ENCODE results near the gene RPS6KA2.

DNA sequence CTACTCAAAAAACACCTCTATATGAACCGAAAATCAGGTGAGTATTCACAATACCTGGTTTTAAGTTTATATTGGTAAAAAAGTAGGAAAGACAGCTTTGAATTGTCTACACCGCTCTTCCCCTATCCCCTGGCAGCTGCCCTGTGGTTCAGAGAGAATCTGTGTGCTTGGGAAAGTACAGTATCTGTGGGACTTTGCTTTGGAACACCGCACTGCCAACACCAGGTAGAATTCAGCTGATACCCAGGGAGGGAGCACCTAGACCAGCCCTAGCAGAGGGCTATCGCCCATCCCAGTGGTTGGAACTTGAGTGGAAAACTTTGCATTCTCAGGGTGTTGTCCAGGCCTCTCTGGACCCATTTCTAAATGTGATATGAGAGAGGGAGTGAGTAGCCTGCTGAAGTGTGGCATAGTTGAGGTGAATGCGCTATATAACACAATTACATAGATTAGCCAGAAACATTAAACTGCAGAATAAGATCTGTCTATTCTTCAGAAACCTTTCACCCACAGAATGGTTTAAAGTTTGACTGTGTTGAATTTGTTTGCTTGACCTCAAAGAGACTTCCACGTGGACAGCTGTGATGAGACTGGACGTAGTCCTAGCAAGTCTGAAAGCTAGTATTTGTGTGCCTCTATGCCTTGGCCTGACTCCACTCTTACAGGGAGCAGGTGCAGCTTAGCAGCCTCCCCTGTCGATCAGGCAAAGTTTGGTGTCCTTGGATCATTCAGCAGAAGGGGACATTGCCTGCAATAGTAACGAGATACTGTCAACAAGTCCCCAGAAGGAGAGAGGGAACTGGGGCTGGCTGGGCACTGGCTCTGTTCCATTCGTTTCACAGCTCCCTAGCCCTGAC lies 232.8 kb downstream of the RPS6KA2 start:
- TF ChIP-seq, protein P1, sequence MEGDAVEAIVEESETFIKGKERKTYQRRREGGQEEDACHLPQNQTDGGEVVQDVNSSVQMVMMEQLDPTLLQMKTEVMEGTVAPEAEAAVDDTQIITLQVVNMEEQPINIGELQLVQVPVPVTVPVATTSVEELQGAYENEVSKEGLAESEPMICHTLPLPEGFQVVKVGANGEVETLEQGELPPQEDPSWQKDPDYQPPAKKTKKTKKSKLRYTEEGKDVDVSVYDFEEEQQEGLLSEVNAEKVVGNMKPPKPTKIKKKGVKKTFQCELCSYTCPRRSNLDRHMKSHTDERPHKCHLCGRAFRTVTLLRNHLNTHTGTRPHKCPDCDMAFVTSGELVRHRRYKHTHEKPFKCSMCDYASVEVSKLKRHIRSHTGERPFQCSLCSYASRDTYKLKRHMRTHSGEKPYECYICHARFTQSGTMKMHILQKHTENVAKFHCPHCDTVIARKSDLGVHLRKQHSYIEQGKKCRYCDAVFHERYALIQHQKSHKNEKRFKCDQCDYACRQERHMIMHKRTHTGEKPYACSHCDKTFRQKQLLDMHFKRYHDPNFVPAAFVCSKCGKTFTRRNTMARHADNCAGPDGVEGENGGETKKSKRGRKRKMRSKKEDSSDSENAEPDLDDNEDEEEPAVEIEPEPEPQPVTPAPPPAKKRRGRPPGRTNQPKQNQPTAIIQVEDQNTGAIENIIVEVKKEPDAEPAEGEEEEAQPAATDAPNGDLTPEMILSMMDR (IDR thresholded peaks at IDR 0.05) = no peak
- TF ChIP-seq EZH2 (IDR thresholded peaks at IDR 0.05; ENCODE audit: borderline replicate concordance, insufficient read depth, low read depth, low read length, poor library complexity, severe bottlenecking) = no peak

All from B cell (primary cell).